SK-N-SH treated with all-trans-retinoic acid at 6 μM for 48 hours (cell line): ENCODE measurements around the gene SPECC1L.

ENCODE experiments used
- ATAC-seq: fragments of 200-7000 bp; cut with Tn5 transposase; 3 replicates; pipeline ENCODE4 v1.9.1; 2020; ENCODE audit warnings: mild to moderate bottlenecking, moderate library complexity
- ARNTL ChIP-seq: fragments of 450-650 bp; formaldehyde crosslinking; IDR thresholded peaks from 2 replicates; pipeline ENCODE4 v1.5.0; 2020; ENCODE audit warnings: low read depth, mild to moderate bottlenecking, moderate library complexity, borderline replicate concordance
- BACH2 ChIP-seq: fragments of 250-450 bp; sonication (Bioruptor Pico); IDR thresholded peaks from 2 replicates; pipeline ENCODE4 v1.9.0; 2021; ENCODE audit warnings: mild to moderate bottlenecking, borderline replicate concordance
- CREB5 ChIP-seq: fragments of 250-450 bp; sonication (Bioruptor Pico); IDR thresholded peaks from 2 replicates; pipeline ENCODE4 v1.5.1; 2020; ENCODE audit warnings: low read depth, mild to moderate bottlenecking, moderate library complexity
- CSDC2 ChIP-seq: fragments of 250-450 bp; sonication (Bioruptor Pico); IDR thresholded peaks from 2 replicates; pipeline ENCODE4 v1.5.0; 2020; ENCODE audit warnings: mild to moderate bottlenecking, moderate library complexity
- CSRNP3 ChIP-seq: fragments of 250-450 bp; sonication (Bioruptor Pico); IDR thresholded peaks from 2 replicates; pipeline ENCODE4 v1.5.1; 2021; ENCODE audit warnings: mild to moderate bottlenecking, moderate library complexity
- ESRRG ChIP-seq: fragments of 250-450 bp; sonication (Bioruptor Pico); IDR thresholded peaks from 2 replicates; pipeline ENCODE4 v1.6.1; 2021; ENCODE audit warnings: mild to moderate bottlenecking
- ISL1 ChIP-seq: fragments of 250-450 bp; sonication (Bioruptor Pico); IDR thresholded peaks from 2 replicates; pipeline ENCODE4 v2.1.2; 2022; ENCODE audit warnings: mild to moderate bottlenecking, moderate library complexity
- OSR1 ChIP-seq: fragments of 250-450 bp; sonication (Bioruptor Pico); IDR thresholded peaks from 2 replicates; pipeline ENCODE4 v1.8.0; 2022; ENCODE audit warnings: moderate library complexity, mild to moderate bottlenecking, inconsistent platforms
- PATZ1 ChIP-seq: fragments of 250-450 bp; sonication (Bioruptor Pico); IDR thresholded peaks from 2 replicates; pipeline ENCODE4 v1.8.0; 2020; ENCODE audit warnings: mild to moderate bottlenecking, moderate library complexity, borderline replicate concordance
- POU6F1 ChIP-seq: fragments of 250-450 bp; sonication (Bioruptor Pico); IDR thresholded peaks from 2 replicates; pipeline ENCODE4 v1.8.0; 2021; ENCODE audit warnings: low read depth, mild to moderate bottlenecking, moderate library complexity, borderline replicate concordance
- PPARA ChIP-seq: fragments of 250-450 bp; sonication (Bioruptor Pico); IDR thresholded peaks from 2 replicates; pipeline ENCODE4 v1.5.0; 2020; ENCODE audit warnings: mild to moderate bottlenecking, borderline replicate concordance
- RARB ChIP-seq: fragments of 250-450 bp; sonication (Bioruptor Pico); IDR thresholded peaks from 2 replicates; pipeline ENCODE4 v1.8.0; 2021; ENCODE audit warnings: mild to moderate bottlenecking, moderate library complexity
- SNAI2 ChIP-seq: fragments of 250-450 bp; sonication (Bioruptor Pico); IDR thresholded peaks from 2 replicates; pipeline ENCODE4 v1.5.0; 2020; ENCODE audit warnings: mild to moderate bottlenecking, moderate library complexity
- TCF4 ChIP-seq: fragments of 250-450 bp; sonication (Bioruptor Pico); IDR thresholded peaks from 2 replicates; pipeline ENCODE4 v1.8.0; 2021; ENCODE audit warnings: mild to moderate bottlenecking, moderate library complexity, borderline replicate concordance
- TOX ChIP-seq: fragments of 250-450 bp; sonication (Bioruptor Pico); IDR thresholded peaks from 2 replicates; pipeline ENCODE4 v1.8.0; 2021; ENCODE audit warnings: mild to moderate bottlenecking, moderate library complexity, borderline replicate concordance
- TSHZ2 ChIP-seq: fragments of 250-450 bp; sonication (Bioruptor Pico); IDR thresholded peaks from 2 replicates; pipeline ENCODE4 v1.5.0; 2020; ENCODE audit warnings: mild to moderate bottlenecking, moderate library complexity
- ZC3H10 ChIP-seq: fragments of 250-450 bp; sonication (Bioruptor Pico); IDR thresholded peaks from 2 replicates; pipeline ENCODE4 v1.5.1; 2021; ENCODE audit warnings: mild to moderate bottlenecking, moderate library complexity
- ZFP30 ChIP-seq: fragments of 450-650 bp; formaldehyde crosslinking; IDR thresholded peaks from 2 replicates; pipeline ENCODE4 v1.5.0; 2022; ENCODE audit warnings: mild to moderate bottlenecking, moderate library complexity
- ZNF565 ChIP-seq: fragments of 450-650 bp; formaldehyde crosslinking; conservative IDR thresholded peaks from 2 replicates; pipeline ENCODE4 v1.5.0; 2020; ENCODE audit warnings: low read depth, mild to moderate bottlenecking, moderate library complexity
- ZNF70 ChIP-seq: fragments of 450-650 bp; formaldehyde crosslinking; IDR thresholded peaks from 2 replicates; pipeline ENCODE4 v1.5.0; 2020; ENCODE audit warnings: mild to moderate bottlenecking, moderate library complexity
- ZNF8 ChIP-seq: fragments of 450-650 bp; formaldehyde crosslinking; IDR thresholded peaks from 2 replicates; pipeline ENCODE4 v1.5.0; 2020; ENCODE audit warnings: mild to moderate bottlenecking, moderate library complexity

SPECC1L gene

GRCh38 chr22:24435323-24435645, 164.7 kb downstream of the SPECC1L start:
- no peak for ATAC-seq
- no peak for TF ChIP-seq ZNF70 (CRISPR knock-in tag)
- no peak for TF ChIP-seq ESRRG
- TF ChIP-seq TOX, result no peak
- TF ChIP-seq SNAI2 (CRISPR knock-in tag), result no peak
- TF ChIP-seq CREB5 (CRISPR knock-in tag), result no peak
- TF ChIP-seq TCF4 (CRISPR knock-in tag), result no peak
- TF ChIP-seq RARB (CRISPR knock-in tag), result no peak
- TF ChIP-seq BACH2 (CRISPR knock-in tag), result no peak
- no peak for TF ChIP-seq ZNF565 (CRISPR knock-in tag)
- TF ChIP-seq TSHZ2, result no peak
- TF ChIP-seq ZNF8 (CRISPR knock-in tag), result no peak
- TF ChIP-seq CSRNP3 (CRISPR knock-in tag), result no peak
- TF ChIP-seq ZFP30 (CRISPR knock-in tag), result no peak
- TF ChIP-seq POU6F1 (CRISPR knock-in tag), result no peak
- TF ChIP-seq PPARA (CRISPR knock-in tag), result no peak
- no peak for TF ChIP-seq CSDC2 (CRISPR knock-in tag)
- no peak for TF ChIP-seq ARNTL

GRCh38 chr22:24435861-24436371, 165.3 kb downstream of the SPECC1L start:
- ATAC-seq, result no peak
- TF ChIP-seq ESRRG (no peak), ISL1 (CRISPR knock-in tag) (no peak), TCF4 (CRISPR knock-in tag) (no peak), BACH2 (CRISPR knock-in tag) (no peak), OSR1 (CRISPR knock-in tag) (no peak), RARB (CRISPR knock-in tag) (no peak), CREB5 (CRISPR knock-in tag) (no peak), CSDC2 (CRISPR knock-in tag) (no peak), PATZ1 (CRISPR knock-in tag) (no peak), TSHZ2 (no peak), ZNF565 (CRISPR knock-in tag) (no peak), ZC3H10 (no peak), SNAI2 (CRISPR knock-in tag) (no peak), ZNF70 (CRISPR knock-in tag) (no peak), ZNF8 (CRISPR knock-in tag) (no peak), TOX (no peak), CSRNP3 (CRISPR knock-in tag) (no peak), ZFP30 (CRISPR knock-in tag) (no peak), POU6F1 (CRISPR knock-in tag) (no peak)
- TF ChIP-seq, all 23 proteins: peak for 0
